Right lobe of liver (tissue), 6 donors: ENCODE measurements around the gene HDAC4. TPM values are rescaled to one million over a fixed set of nuclear protein-coding genes. Genes with fewer than 3 reads are reported as not detected.

ENCODE experiments used
- ATAC-seq, 4 donors: fragments of 200-7000 bp; cut with Tn5 transposase; one replicate each; pipeline ENCODE4 v1.9.1; 2020; ENCODE audit warnings: mild to moderate bottlenecking in 4 of 4, moderate library complexity in 4 of 4
- DNase-seq, 3 donors: peaks; one replicate each; pipeline ENCODE4 v3.0.0-alpha.2; 2020
- H3K27ac ChIP-seq, 3 donors: fragments of 200-600 bp; one replicate each; pipeline ENCODE4 v1.8.0; 2022
- H3K27me3 ChIP-seq, 2 donors: fragments of 200-600 bp; one replicate each; pipeline ENCODE4 v1.8.0; 2022
- H3K36me3 ChIP-seq, 4 donors: fragments of 200-600 bp; sonication (generic) in 1 of 4; one replicate each; pipeline versions ENCODE4 v1.5.1 to v1.8.0; 2017 to 2022; ENCODE audit warnings: control low read depth in 1 of 4
- H3K4me1 ChIP-seq, 4 donors: fragments of 200-600 bp; sonication (generic) in 1 of 4; one replicate each; pipeline versions ENCODE4 v1.5.1 to v1.8.0; 2017 to 2022; ENCODE audit warnings: control low read depth in 1 of 4
- H3K4me3 ChIP-seq, 3 donors: fragments of 200-600 bp; one replicate each; pipeline ENCODE4 v1.8.0; 2022
- H3K9me3 ChIP-seq, 4 donors: fragments of 200-600 bp; sonication (generic) in 1 of 4; one replicate each; pipeline versions ENCODE4 v1.5.1 to v1.8.0; 2017 to 2022; ENCODE audit warnings: control low read depth in 1 of 4
- CTCF ChIP-seq, 4 donors: fragments of 200-600 bp in 3 of 4; fragments of 450-650 bp in 1 of 4; IDR thresholded peaks; one replicate each; pipeline versions ENCODE4 v1.5.1 to v1.8.0; 2016 to 2022; ENCODE audit warnings: antibody characterized with exemption in 4 of 4, mild to moderate bottlenecking in 2 of 4
- POLR2A ChIP-seq: fragments of 450-650 bp; IDR thresholded peaks from one replicate; pipeline ENCODE4 v1.6.1; 2017; ENCODE audit warnings: antibody characterized with exemption, mild to moderate bottlenecking
- WGBS: methylation state at CpG from one replicate; pipeline ENCODE4 v1.1.6; 2018; ENCODE audit warnings: low coverage, low lambda C conversion rate; ENCODE audit not compliant: insufficient coverage; ENCODE audit errors: missing lambda C conversion rate; 5-methylcytosine and 5-hydroxymethylcytosine counted together
- intact Hi-C, 2 donors: fragments of 100-400 bp; cut with DNase I; formaldehyde crosslinking; loops; one replicate each; pipeline versions ENCODE4 v1.11.2 to v1.14.1; 2022
- total RNA-seq, 6 experiments: library from RNA; depleted of rRNA in 2 of 6; stranded (reverse); fragments of >200 nt in 2 of 6; fragmentation: NEBNext Ultra II Directional in 3 of 6; extraction: Animal tissue kit (Norgen Biotek cat#: 25700) in 3 of 6; gene quantifications; one replicate each; pipeline versions ENCODE4 v1.1.0 to v1.2.4, GENCODE V29; 2016 to 2023
- donor health status: DM: no; HTN: yes; CAD: no.
- donor health status: DM: no; HTN: no; CAD: no.
- donor health status: DM: no; HTN: no; CAD: no.
- donor health status: DM: no; HTN: yes; CAD: no.
- donor health status: DM: no; HTN: yes; CAD: no.

Gene HDAC4
- total RNA-seq, 6 experiments from 2014 or later, result 8.9 to 22.4 (median 14.7) TPM

- intact Hi-C loops, result no loop called here
- Histone ChIP-seq H3K4me1 (no peaks in the 10 kb centered on the region), H3K27me3 (no peaks in the 10 kb centered on the region), H3K9me3 (no peaks in the 10 kb centered on the region), H3K4me3 (no peak overlapping the region), H3K27ac (no peak overlapping the region), H3K36me3 (peaks cover 0 to 8% (median 2%) of the 10 kb centered on the region in 4 donors)
- DNase-seq (no peak), ATAC-seq (no peak)
- WGBS, result 100% methylated on average over 1 of the region's 28 CpGs
- TF ChIP-seq CTCF (IDR thresholded peaks at IDR 0.05) (no peak), POLR2A (no peak)
Observed at GRCh38 chr2:239067196-239067865, 333.5 kb downstream of the HDAC4 start.

- peaks cover 0 to 8% (median 2%) of the 10 kb centered on the region in 4 donors for H3K36me3 ChIP-seq
Observed at GRCh38 chr2:239066597-239066996, 334.2 kb downstream of the HDAC4 start.

GRCh38 chr2:239065962-239066361 is 334.9 kb downstream of the HDAC4 start:
- no peak overlapping the region for H3K4me3 ChIP-seq
- no peak for DNase-seq
- no peak for TF ChIP-seq POLR2A
- TF ChIP-seq CTCF (IDR thresholded peaks at IDR 0.05), result no peak
- no peak for ATAC-seq
- intact Hi-C loops, result no loop called here
- no CpG with 5 or more reads among the region's 11 CpGs for WGBS
- H3K27me3 ChIP-seq, result no peaks in the 10 kb centered on the region
- H3K36me3 ChIP-seq, result peaks cover 0 to 8% (median 2%) of the 10 kb centered on the region in 4 donors
- H3K27ac ChIP-seq, result no peak overlapping the region
- H3K4me1 ChIP-seq, result no peaks in the 10 kb centered on the region
- no peaks in the 10 kb centered on the region for H3K9me3 ChIP-seq

More at GRCh38 chr2:239066597-239066996, 334.2 kb downstream of the HDAC4 start:
- TF ChIP-seq CTCF (IDR thresholded peaks at IDR 0.05), result no peak
- TF ChIP-seq POLR2A, result no peak
- H3K9me3 ChIP-seq, result no peaks in the 10 kb centered on the region
- ATAC-seq (no peak), DNase-seq (no peak)
- H3K27ac ChIP-seq, result no peak overlapping the region
- intact Hi-C loops, result no loop called here
- no peak overlapping the region for H3K4me3 ChIP-seq
- no peaks in the 10 kb centered on the region for H3K4me1 ChIP-seq
- WGBS, result no CpG with 5 or more reads among the region's 24 CpGs
- no peaks in the 10 kb centered on the region for H3K27me3 ChIP-seq

GRCh38 chr2:239065537-239065936 is 335.3 kb downstream of the HDAC4 start:
- DNase-seq (no peak), ATAC-seq (no peak)
- TF ChIP-seq POLR2A (no peak), CTCF (IDR thresholded peaks at IDR 0.05) (no peak)
- Histone ChIP-seq H3K27me3 (no peaks in the 10 kb centered on the region), H3K36me3 (peaks cover 0 to 8% (median 2%) of the 10 kb centered on the region in 4 donors), H3K4me3 (no peak overlapping the region), H3K9me3 (no peaks in the 10 kb centered on the region), H3K4me1 (no peaks in the 10 kb centered on the region), H3K27ac (no peak overlapping the region)
- intact Hi-C loops, result no loop called here
- 67% methylated on average over 1 of the region's 11 CpGs for WGBS
